ES-I3 (cell line): ENCODE measurements around the gene SNF8.
A peak's percentile ranks its signal among the peaks of the same experiment; 100 is the strongest.

Source experiments
- H3K36me3 ChIP-seq: 2 replicates; pipeline ENCODE4 v1.6.1; 2013; ENCODE audit warnings: mild to moderate bottlenecking, low read length, control low read depth, moderate library complexity; ENCODE audit not compliant: insufficient read depth
- H3K4me1 ChIP-seq: 2 replicates; pipeline ENCODE4 v1.6.1; 2013; ENCODE audit warnings: mild to moderate bottlenecking, control low read depth, low read length; ENCODE audit not compliant: insufficient read depth
- H3K9ac ChIP-seq: 2 replicates; pipeline ENCODE4 v1.6.1; 2013; ENCODE audit warnings: low read depth, mild to moderate bottlenecking, low read length, moderate library complexity
- H3K9me3 ChIP-seq: 2 replicates; pipeline ENCODE4 v1.6.1; 2013; ENCODE audit warnings: mild to moderate bottlenecking, low read length, moderate library complexity; ENCODE audit not compliant: control insufficient read depth, insufficient read depth

Gene SNF8

GRCh38 chr17:48912476-48912875, 32.2 kb downstream of the SNF8 start:
- Histone ChIP-seq H3K9ac (no peak overlapping the region), H3K4me1 (peaks cover 17% of the 10 kb centered on the region), H3K9me3 (no peaks in the 10 kb centered on the region), H3K36me3 (peaks cover 59% of the 10 kb centered on the region)

GRCh38 chr17:48910370-48910769, 34.3 kb downstream of the SNF8 start:
- Histone ChIP-seq H3K9ac (no peak overlapping the region), H3K4me1 (peaks cover 17% of the 10 kb centered on the region), H3K36me3 (peaks cover 46% of the 10 kb centered on the region)

GRCh38 chr17:48909783-48910182, 34.9 kb downstream of the SNF8 start:
- peaks cover 41% of the 10 kb centered on the region for H3K36me3 ChIP-seq
- H3K9me3 ChIP-seq: no peaks in the 10 kb centered on the region
- H3K9ac ChIP-seq: peak overlapping the region; percentile 73; the same call in 1 of the 2 replicates
- peaks cover 14% of the 10 kb centered on the region for H3K4me1 ChIP-seq

More at GRCh38 chr17:48910370-48910769, 34.3 kb downstream of the SNF8 start:
- H3K9me3 ChIP-seq: no peaks in the 10 kb centered on the region

- peaks cover 14% of the 10 kb centered on the region for H3K4me1 ChIP-seq
- peak overlapping the region; percentile 73 for H3K9ac ChIP-seq
- peaks cover 35% of the 10 kb centered on the region for H3K36me3 ChIP-seq
- no peaks in the 10 kb centered on the region for H3K9me3 ChIP-seq
Measured at GRCh38 chr17:48908853-48909394, 35.7 kb downstream of the SNF8 start.

- no peaks in the 10 kb centered on the region for H3K9me3 ChIP-seq
- peaks cover 30% of the 10 kb centered on the region for H3K36me3 ChIP-seq
- H3K9ac ChIP-seq: peak within 1 kb of the TSS; percentile 73
- H3K4me1 ChIP-seq: peaks cover 14% of the 10 kb centered on the region
Measured at GRCh38 chr17:48908047-48908843, 36.4 kb downstream of the SNF8 start, which contains the start of gene UBE2Z. UBE2Z (plus strand) TSS chr17:48908407; CDS start chr17:48908504, 97 bp downstream.

GRCh38 chr17:48907713-48908046, 37.0 kb downstream of the SNF8 start:
- no peaks in the 10 kb centered on the region for H3K9me3 ChIP-seq
- peaks cover 24% of the 10 kb centered on the region for H3K36me3 ChIP-seq
- H3K9ac ChIP-seq: peak overlapping the region; percentile 55
- H3K4me1 ChIP-seq: peaks cover 14% of the 10 kb centered on the region

GRCh38 chr17:48905987-48906515, 38.6 kb downstream of the SNF8 start:
- Histone ChIP-seq H3K4me1 (peaks cover 14% of the 10 kb centered on the region), H3K9me3 (no peaks in the 10 kb centered on the region), H3K36me3 (peaks cover 9% of the 10 kb centered on the region), H3K9ac (no peak overlapping the region)

GRCh38 chr17:48904428-48904827, 40.2 kb downstream of the SNF8 start:
- Histone ChIP-seq H3K9ac (no peak overlapping the region), H3K36me3 (no peaks in the 10 kb centered on the region), H3K9me3 (no peaks in the 10 kb centered on the region), H3K4me1 (no peaks in the 10 kb centered on the region)

GRCh38 chr17:48903401-48903800, 41.2 kb downstream of the SNF8 start:
- Histone ChIP-seq H3K4me1 (no peaks in the 10 kb centered on the region; the same call in 1 of the 2 replicates), H3K36me3 (no peaks in the 10 kb centered on the region), H3K9me3 (no peaks in the 10 kb centered on the region), H3K9ac (no peak overlapping the region)

GRCh38 chr17:48901241-48901640, 43.4 kb downstream of the SNF8 start:
- H3K9ac ChIP-seq: no peak overlapping the region
- 0 out of 2 replicates have a peak, but pooled peaks cover 4% of the 10 kb centered on the region for H3K36me3 ChIP-seq
- no peaks in the 10 kb centered on the region for H3K9me3 ChIP-seq
- peaks cover 4% of the 10 kb centered on the region; the same call in 1 of the 2 replicates for H3K4me1 ChIP-seq

GRCh38 chr17:48894886-48895285, 49.8 kb downstream of the SNF8 start:
- H3K9me3 ChIP-seq: no peaks in the 10 kb centered on the region
- H3K36me3 ChIP-seq: peaks cover 17% of the 10 kb centered on the region; the same call in 1 of the 2 replicates
- H3K4me1 ChIP-seq: peaks cover 4% of the 10 kb centered on the region
- no peak overlapping the region for H3K9ac ChIP-seq

- H3K36me3 ChIP-seq: peaks cover 17% of the 10 kb centered on the region; the same call in 1 of the 2 replicates
- H3K9ac ChIP-seq: peak overlapping the region; percentile 91
- no peaks in the 10 kb centered on the region for H3K9me3 ChIP-seq
- peaks cover 4% of the 10 kb centered on the region for H3K4me1 ChIP-seq
Measured at GRCh38 chr17:48893646-48894508, 50.8 kb downstream of the SNF8 start.

- Histone ChIP-seq H3K36me3 (peaks cover 16% of the 10 kb centered on the region; the same call in 1 of the 2 replicates), H3K4me1 (peaks cover 3% of the 10 kb centered on the region; the same call in 1 of the 2 replicates), H3K9me3 (no peaks in the 10 kb centered on the region), H3K9ac (peak overlapping the region; percentile 91)
Measured at GRCh38 chr17:48892940-48893645, 51.5 kb downstream of the SNF8 start.
